ENCODE measurements around the gene NIP7. TPM values are rescaled to one million over a fixed set of nuclear protein-coding genes. Genes with fewer than 3 reads are reported as not detected.

Gene NIP7
- total RNA-seq, 2 experiments from 2014 or later: 39.1 to 41.3 TPM

Other genes starting within 250 kb of the NIP7 start
- under 1 TPM; 0.39 to 0.42 TPM for gene HAS3, start 234.1 kb upstream of the NIP7 start, total RNA-seq
- 100 to 1,000 TPM; 153 to 194 TPM for gene CHTF8, start 207.2 kb upstream of the NIP7 start, total RNA-seq
- 100 to 1,000 TPM; 102 to 119 TPM for gene UTP4, start 207.1 kb upstream of the NIP7 start, total RNA-seq
- 10 to 100 TPM; 15.7 to 17.2 TPM for gene SNTB2, start 152.6 kb upstream of the NIP7 start, total RNA-seq
- gene VPS4A, start 28.4 kb upstream of the NIP7 start, total RNA-seq: 10 to 100 TPM; 28.4 to 31.9 TPM
- gene PDF, start 9.2 kb upstream of the NIP7 start, total RNA-seq: 10 to 100 TPM; 10.1 to 19.9 TPM
- gene COG8, start 208 bp upstream of the NIP7 start, total RNA-seq: 10 to 100 TPM; 30.0 to 30.3 TPM
- 1 to 10 TPM; 1.2 to 1.3 TPM for gene TMED6, start 12.0 kb downstream of the NIP7 start, total RNA-seq
- 10 to 100 TPM; 45.9 to 82.4 TPM for gene TERF2, start 46.2 kb downstream of the NIP7 start, total RNA-seq
- 100 to 1,000 TPM; 158 to 187 TPM for gene CYB5B, start 84.8 kb downstream of the NIP7 start, total RNA-seq
- gene NFAT5, start 226.2 kb downstream of the NIP7 start, total RNA-seq: 10 to 100 TPM; 29.6 to 37.9 TPM

Measured in activated CD4-positive, alpha-beta T cell treated with anti-CD3 and anti-CD28 coated beads for 36 hours (primary cell).